Subcutaneous abdominal adipose tissue (tissue), 5 donors: ENCODE data around the gene PIEZO1.

Experiments
- H3K27ac ChIP-seq: one replicate; pipeline ENCODE4 v1.7.0; 2013; ENCODE audit warnings: low read depth, mild to moderate bottlenecking, inconsistent platforms, low read length, moderate library complexity
- H3K27me3 ChIP-seq, 5 donors: one replicate each; pipeline ENCODE4 v1.7.0; 2013; ENCODE audit warnings: low read length in 5 of 5, inconsistent platforms in 1 of 5; ENCODE audit not compliant: control insufficient read depth in 5 of 5, insufficient read depth in 4 of 5
- H3K36me3 ChIP-seq, 5 donors: one replicate each; pipeline ENCODE4 v1.7.0; 2013; ENCODE audit warnings: low read length in 5 of 5; ENCODE audit not compliant: control insufficient read depth in 5 of 5, insufficient read depth in 5 of 5
- H3K4me1 ChIP-seq, 5 donors: one replicate each; pipeline ENCODE4 v1.7.0; 2013; ENCODE audit warnings: low read length in 5 of 5, mild to moderate bottlenecking in 3 of 5, moderate library complexity in 1 of 5; ENCODE audit not compliant: control insufficient read depth in 5 of 5, insufficient read depth in 5 of 5
- H3K4me3 ChIP-seq, 5 donors: one replicate each; pipeline ENCODE4 v1.7.0; 2013; ENCODE audit warnings: low read length in 5 of 5, low read depth in 1 of 5
- H3K9ac ChIP-seq, 5 donors: one replicate each; pipeline ENCODE4 v1.7.0; 2013; ENCODE audit warnings: low read length in 5 of 5, mild to moderate bottlenecking in 4 of 5, moderate library complexity in 3 of 5
- H3K9me3 ChIP-seq, 5 donors: one replicate each; pipeline ENCODE4 v1.7.0; 2013; ENCODE audit warnings: low read length in 5 of 5; ENCODE audit not compliant: control insufficient read depth in 5 of 5
- donor health status: healthy.
- donor health status: healthy.
- donor health status: healthy.
- donor health status: healthy.
- donor health status: healthy.

PIEZO1 gene

DNA sequence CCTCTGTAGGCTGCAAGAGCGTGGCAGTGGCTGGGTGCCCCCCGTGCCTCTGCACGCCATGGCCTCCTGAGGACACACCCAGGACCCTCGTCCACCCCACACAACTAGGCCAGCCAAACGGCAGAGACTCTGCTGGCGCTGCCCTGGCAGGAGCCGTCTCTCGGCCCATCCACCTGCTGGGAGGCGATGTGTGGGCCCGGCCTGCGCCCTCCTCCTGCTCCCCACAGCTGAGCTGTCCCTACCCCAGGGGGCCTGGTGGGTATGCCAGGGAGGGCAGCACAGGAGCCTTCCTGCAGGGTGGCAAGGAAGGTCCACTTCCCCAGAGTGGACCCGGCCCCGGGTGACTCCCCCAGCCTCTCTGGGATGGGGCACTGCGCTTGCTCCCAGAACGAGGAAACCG lies 85.8 kb downstream of the PIEZO1 start:
- Histone ChIP-seq H3K36me3 (peaks cover 0 to 53% (median 39%) of the 10 kb centered on the region in 5 donors), H3K4me1 (peaks cover 4 to 48% (median 39%) of the 10 kb centered on the region in 5 donors), H3K9me3 (no peaks in the 10 kb centered on the region), H3K9ac (no peak overlapping the region), H3K4me3 (no peak overlapping the region), H3K27ac (no peak overlapping the region), H3K27me3 (no peaks in the 10 kb centered on the region)

DNA sequence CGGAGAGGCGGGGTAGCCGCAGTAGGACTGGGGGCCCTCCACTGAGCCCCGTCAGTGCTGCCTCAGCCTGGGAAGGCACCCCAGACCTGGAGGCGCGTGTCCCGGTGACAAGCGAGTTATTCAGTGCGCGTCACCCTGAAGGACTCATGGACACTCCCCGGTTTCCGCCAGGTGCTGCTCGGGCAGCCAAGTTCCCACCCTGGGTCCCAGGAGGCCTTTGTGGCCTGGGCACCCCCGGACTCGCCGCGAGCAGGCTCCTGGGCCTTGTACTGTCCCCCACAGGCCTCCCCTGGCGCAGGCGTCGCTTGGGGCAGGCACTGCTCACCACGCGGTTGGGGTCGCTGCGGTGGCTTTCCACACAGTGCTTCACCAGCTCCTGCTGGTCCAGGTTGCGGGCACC lies 86.4 kb downstream of the PIEZO1 start:
- Histone ChIP-seq H3K4me3 (no peak overlapping the region), H3K4me1 (peaks cover 4 to 43% (median 34%) of the 10 kb centered on the region in 5 donors), H3K36me3 (peaks cover 0 to 53% (median 39%) of the 10 kb centered on the region in 5 donors), H3K27ac (no peak overlapping the region), H3K9me3 (no peaks in the 10 kb centered on the region), H3K27me3 (no peaks in the 10 kb centered on the region), H3K9ac (no peak overlapping the region)

- Histone ChIP-seq H3K27ac (no peak overlapping the region), H3K9ac (no peak overlapping the region), H3K36me3 (peaks cover 0 to 53% (median 39%) of the 10 kb centered on the region in 5 donors), H3K4me1 (peaks cover 4 to 37% (median 28%) of the 10 kb centered on the region in 5 donors), H3K27me3 (no peaks in the 10 kb centered on the region), H3K9me3 (no peaks in the 10 kb centered on the region), H3K4me3 (no peak overlapping the region)
Measured at GRCh38 chr16:88697831-88698615, 87.0 kb downstream of the PIEZO1 start.

- H3K4me3 ChIP-seq, result no peak overlapping the region
- peaks cover 0 to 3% (median under 1%) of the 10 kb centered on the region in 5 donors for H3K27me3 ChIP-seq
- no peak overlapping the region for H3K27ac ChIP-seq
- peaks cover 0 to 53% (median 39%) of the 10 kb centered on the region in 5 donors for H3K36me3 ChIP-seq
- H3K4me1 ChIP-seq, result peaks cover 4 to 31% (median 21%) of the 10 kb centered on the region in 5 donors
- no peaks in the 10 kb centered on the region for H3K9me3 ChIP-seq
- no peak overlapping the region for H3K9ac ChIP-seq
Measured at GRCh38 chr16:88697116-88697830, 87.7 kb downstream of the PIEZO1 start.

- H3K27ac ChIP-seq, result no peak overlapping the region
- H3K36me3 ChIP-seq, result peaks cover 0 to 50% (median 39%) of the 10 kb centered on the region in 5 donors
- H3K4me1 ChIP-seq, result peaks cover 0 to 29% (median 13%) of the 10 kb centered on the region in 5 donors
Measured at GRCh38 chr16:88696441-88696840, 88.6 kb downstream of the PIEZO1 start.

DNA sequence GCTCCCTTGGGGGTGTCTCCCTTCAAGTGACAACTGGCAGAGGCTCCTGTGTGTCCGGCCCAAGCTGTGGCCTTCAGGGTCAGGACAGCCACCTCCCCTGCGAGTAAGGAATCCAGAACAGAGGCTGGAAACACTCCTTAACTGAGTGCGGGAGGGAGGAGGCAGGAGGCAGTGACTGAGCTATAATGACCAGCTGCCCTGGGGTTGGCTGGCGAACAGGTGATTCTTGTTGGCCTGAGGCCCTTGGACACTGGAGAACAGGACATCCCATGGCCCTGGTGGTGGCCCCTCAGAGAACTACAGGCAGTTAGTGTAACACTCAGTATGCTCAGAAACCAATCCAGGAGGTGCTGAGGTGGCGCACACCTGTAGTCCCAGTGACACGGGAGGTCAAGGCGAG lies 89.3 kb downstream of the PIEZO1 start:
- no peak overlapping the region for H3K4me3 ChIP-seq
- H3K9me3 ChIP-seq, result no peaks in the 10 kb centered on the region
- no peak overlapping the region for H3K27ac ChIP-seq
- peaks cover 3 to 13% (median 7%) of the 10 kb centered on the region in 5 donors for H3K27me3 ChIP-seq
- peaks cover 0 to 50% (median 39%) of the 10 kb centered on the region in 5 donors for H3K36me3 ChIP-seq
- peaks cover 0 to 27% (median 9%) of the 10 kb centered on the region in 5 donors for H3K4me1 ChIP-seq
- H3K9ac ChIP-seq, result no peak overlapping the region

More at GRCh38 chr16:88696441-88696840, 88.6 kb downstream of the PIEZO1 start:
- H3K27me3 ChIP-seq, result peaks cover 0 to 6% (median 4%) of the 10 kb centered on the region in 5 donors
- H3K9me3 ChIP-seq, result no peaks in the 10 kb centered on the region
- H3K4me3 ChIP-seq, result no peak overlapping the region
- H3K9ac ChIP-seq, result no peak overlapping the region

DNA sequence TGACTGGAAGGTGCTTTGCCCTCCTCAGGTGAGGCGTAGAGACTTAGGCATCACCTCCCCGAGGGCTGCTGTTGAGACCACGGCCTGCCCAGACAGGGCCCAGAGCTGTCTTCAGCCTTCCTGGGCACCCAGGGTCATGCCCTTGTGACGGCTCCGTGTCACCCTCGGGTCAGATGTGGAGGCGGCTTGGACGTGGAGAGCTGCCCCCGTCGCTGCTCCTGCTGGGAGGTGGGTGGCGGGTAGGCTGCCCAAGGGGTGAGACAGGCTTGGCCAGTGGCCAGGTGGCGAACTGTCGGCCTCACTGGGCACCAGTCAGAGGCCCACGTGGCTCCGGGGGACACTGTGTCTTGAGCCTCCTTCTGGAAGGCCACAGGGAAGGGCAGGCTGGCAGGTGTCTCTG lies 89.8 kb downstream of the PIEZO1 start:
- Histone ChIP-seq H3K9me3 (no peaks in the 10 kb centered on the region), H3K36me3 (peaks cover 0 to 49% (median 37%) of the 10 kb centered on the region in 5 donors), H3K4me3 (no peak overlapping the region), H3K4me1 (peaks cover 0 to 22% (median 3%) of the 10 kb centered on the region in 5 donors), H3K27me3 (peaks cover 8 to 15% (median 12%) of the 10 kb centered on the region in 5 donors), H3K9ac (no peak overlapping the region), H3K27ac (no peak overlapping the region)

- H3K27ac ChIP-seq, result no peak overlapping the region
- no peaks in the 10 kb centered on the region for H3K9me3 ChIP-seq
- H3K36me3 ChIP-seq, result peaks cover 0 to 41% (median 30%) of the 10 kb centered on the region in 5 donors
Measured at GRCh38 chr16:88694221-88695087, 90.6 kb downstream of the PIEZO1 start.

GRCh38 chr16:88693420-88694177 lies 91.4 kb downstream of the PIEZO1 start:
- Histone ChIP-seq H3K27ac (no peak overlapping the region), H3K9ac (no peak overlapping the region), H3K4me3 (no peak overlapping the region)

More at GRCh38 chr16:88694221-88695087, 90.6 kb downstream of the PIEZO1 start:
- H3K9ac ChIP-seq, result no peak overlapping the region
- peaks cover 9 to 17% (median 15%) of the 10 kb centered on the region in 5 donors for H3K27me3 ChIP-seq
- H3K4me3 ChIP-seq, result no peak overlapping the region
- peaks cover 0 to 14% (median 3%) of the 10 kb centered on the region in 5 donors for H3K4me1 ChIP-seq

More at GRCh38 chr16:88693420-88694177, 91.4 kb downstream of the PIEZO1 start:
- peaks cover 0 to 12% (median 3%) of the 10 kb centered on the region in 5 donors for H3K4me1 ChIP-seq
- peaks cover 10 to 25% (median 15%) of the 10 kb centered on the region in 5 donors for H3K27me3 ChIP-seq
- H3K36me3 ChIP-seq, result peaks cover 0 to 33% (median 28%) of the 10 kb centered on the region in 5 donors
- H3K9me3 ChIP-seq, result no peaks in the 10 kb centered on the region
